H9 (cell line): ENCODE data around the gene PAPOLG. TPM values are rescaled to one million over a fixed set of nuclear protein-coding genes. Genes with fewer than 3 reads are reported as not detected.

ENCODE experiments used
- DNase-seq: peaks from one replicate; pipeline ENCODE4 v3.0.0-alpha.2; 2017
- H2AFZ ChIP-seq: one replicate; pipeline ENCODE4 v1.6.1; 2013; ENCODE audit warnings: mild to moderate bottlenecking, low read length, control low read depth, moderate library complexity
- H2AK5ac ChIP-seq: 2 replicates; pipeline ENCODE4 v1.6.1; 2013; ENCODE audit warnings: low read length, control low read depth, mixed read lengths; ENCODE audit not compliant: insufficient read length
- H2BK120ac ChIP-seq: one replicate; pipeline ENCODE4 v1.6.1; 2013; ENCODE audit warnings: low read depth, mild to moderate bottlenecking, low read length, control low read depth, inconsistent platforms; ENCODE audit not compliant: poor library complexity, severe bottlenecking
- H2BK12ac ChIP-seq: 2 replicates; pipeline ENCODE4 v1.6.1; 2013; ENCODE audit warnings: low read length, control low read depth, mixed read lengths, low read depth; ENCODE audit not compliant: insufficient read length
- H2BK15ac ChIP-seq: 2 replicates; pipeline ENCODE4 v1.6.1; 2013; ENCODE audit warnings: low read depth, low read length, control low read depth
- H2BK20ac ChIP-seq: one replicate; pipeline ENCODE4 v1.6.1; 2013; ENCODE audit warnings: low read depth, mild to moderate bottlenecking, low read length, control low read depth, inconsistent platforms; ENCODE audit not compliant: poor library complexity, severe bottlenecking
- H2BK5ac ChIP-seq: 2 replicates; pipeline ENCODE4 v1.6.1; 2013; ENCODE audit warnings: low read length, control low read depth, mixed read lengths; ENCODE audit not compliant: insufficient read length
- H3K14ac ChIP-seq: 2 replicates; pipeline ENCODE4 v1.6.1; 2013; ENCODE audit warnings: low read length, control low read depth; ENCODE audit not compliant: insufficient read depth
- H3K18ac ChIP-seq: 2 replicates; pipeline ENCODE4 v1.6.1; 2013; ENCODE audit warnings: low read depth, mild to moderate bottlenecking, mixed read lengths, low read length, control low read depth; ENCODE audit not compliant: insufficient read length
- H3K23ac ChIP-seq: 2 replicates; pipeline ENCODE4 v1.6.1; 2013; ENCODE audit warnings: low read length, control low read depth, mixed read lengths, low read depth; ENCODE audit not compliant: insufficient read length
- H3K23me2 ChIP-seq: 2 replicates; pipeline ENCODE4 v1.6.1; 2013; ENCODE audit warnings: low read depth, mild to moderate bottlenecking, mixed read lengths, low read length, control low read depth; ENCODE audit not compliant: insufficient read length, poor library complexity, severe bottlenecking
- H3K27ac ChIP-seq: 2 replicates; pipeline ENCODE4 v1.5.1; 2013; ENCODE audit warnings: low read length, control low read depth, mixed read lengths, low read depth; ENCODE audit not compliant: insufficient read length
- H3K27me3 ChIP-seq: 2 replicates; pipeline ENCODE4 v1.6.1; 2013; ENCODE audit warnings: low read length, control low read depth, inconsistent platforms; ENCODE audit not compliant: insufficient read depth
- H3K4ac ChIP-seq: 2 replicates; pipeline ENCODE4 v1.6.1; 2013; ENCODE audit warnings: low read depth, mild to moderate bottlenecking, control low read depth, inconsistent platforms, low read length, moderate library complexity
- H3K4me1 ChIP-seq: 2 replicates; pipeline ENCODE4 v1.6.1; 2013; ENCODE audit warnings: low read length, control low read depth, inconsistent platforms; ENCODE audit not compliant: insufficient read depth
- H3K4me2 ChIP-seq: 2 replicates; pipeline ENCODE4 v1.6.1; 2013; ENCODE audit warnings: low read length, control low read depth, mixed read lengths; ENCODE audit not compliant: insufficient read length, insufficient read depth
- H3K56ac ChIP-seq: 2 replicates; pipeline ENCODE4 v1.6.1; 2013; ENCODE audit warnings: low read depth, mild to moderate bottlenecking, mixed read lengths, low read length, control low read depth; ENCODE audit not compliant: insufficient read length
- H3K79me1 ChIP-seq: 2 replicates; pipeline ENCODE4 v1.6.1; 2013; ENCODE audit warnings: low read depth, mild to moderate bottlenecking, moderate library complexity, low read length, control low read depth, inconsistent platforms; ENCODE audit not compliant: insufficient read depth, poor library complexity, severe bottlenecking
- H3K79me2 ChIP-seq: 2 replicates; pipeline ENCODE4 v1.6.1; 2013; ENCODE audit warnings: low read length, control low read depth, inconsistent platforms; ENCODE audit not compliant: insufficient read depth
- H3K9ac ChIP-seq: 2 replicates; pipeline ENCODE4 v1.6.1; 2013; ENCODE audit warnings: low read length, control low read depth, mixed read lengths; ENCODE audit not compliant: insufficient read length; ENCODE audit errors: extremely low read depth
- H3K9me3 ChIP-seq: one replicate; pipeline ENCODE4 v1.6.1; 2013; ENCODE audit warnings: low read depth, low read length, inconsistent platforms; ENCODE audit not compliant: control insufficient read depth
- H3T11ph ChIP-seq: one replicate; pipeline ENCODE4 v1.6.1; 2013; ENCODE audit warnings: mild to moderate bottlenecking, low read length, control low read depth, inconsistent platforms
- H4K20me1 ChIP-seq: one replicate; pipeline ENCODE4 v1.6.1; 2013; ENCODE audit not compliant: control insufficient read depth, insufficient read length, insufficient read depth
- H4K5ac ChIP-seq: 2 replicates; pipeline ENCODE4 v1.6.1; 2013; ENCODE audit warnings: low read depth, mild to moderate bottlenecking, mixed read lengths, low read length, control low read depth; ENCODE audit not compliant: insufficient read length
- H4K8ac ChIP-seq: replicated peaks from 2 replicates; pipeline ENCODE4 v1.6.1; 2013; ENCODE audit warnings: low read length, control low read depth, mixed read lengths, low read depth; ENCODE audit not compliant: insufficient read length
- H4K91ac ChIP-seq: 2 replicates; pipeline ENCODE4 v1.6.1; 2013; ENCODE audit warnings: low read depth, mild to moderate bottlenecking, moderate library complexity, mixed read lengths, low read length, control low read depth; ENCODE audit not compliant: insufficient read length
- H3K27ac Mint-ChIP-seq, 3 experiments: 2 replicates in 2 of 3; 3 replicates in 1 of 3; pipeline ENCODE4 v1.8.0; 2020 to 2021; ENCODE audit warnings: mixed read lengths in 3 of 3, mild to moderate bottlenecking in 1 of 3, moderate library complexity in 1 of 3
- H3K27me3 Mint-ChIP-seq: 2 replicates; pipeline ENCODE4 v1.8.0; 2021; ENCODE audit warnings: low read depth, mild to moderate bottlenecking, moderate library complexity, mixed read lengths
- H3K36me3 Mint-ChIP-seq, 3 experiments: 2 replicates in 2 of 3; 3 replicates in 1 of 3; pipeline ENCODE4 v1.8.0; 2020 to 2021; ENCODE audit warnings: low read depth in 3 of 3, mixed read lengths in 3 of 3; ENCODE audit not compliant: insufficient read depth in 1 of 3
- H3K4me1 Mint-ChIP-seq, 2 experiments: 2 replicates each; pipeline ENCODE4 v1.8.0; 2020; ENCODE audit warnings: mixed read lengths in 2 of 2
- H3K4me3 Mint-ChIP-seq, 2 experiments: 2 replicates in 1 of 2; 3 replicates in 1 of 2; pipeline ENCODE4 v1.8.0; 2020 to 2021; ENCODE audit warnings: mild to moderate bottlenecking in 2 of 2, mixed read lengths in 2 of 2, moderate library complexity in 1 of 2
- H3K9me3 Mint-ChIP-seq, 2 experiments: 2 replicates in 1 of 2; 3 replicates in 1 of 2; pipeline ENCODE4 v1.8.0; 2020; ENCODE audit warnings: mild to moderate bottlenecking in 2 of 2, mixed read lengths in 2 of 2, moderate library complexity in 1 of 2
- CTCF ChIP-seq: fragments of 200-600 bp; sonication (generic); conservative IDR thresholded peaks from 3 replicates; pipeline ENCODE4 v1.8.0; 2021; ENCODE audit warnings: antibody characterized with exemption, mild to moderate bottlenecking
- WGBS: extraction: QIAGEN DNeasy Blood & Tissue Kit; methylation state at CpG from one replicate; pipeline ENCODE4 v1.1.7; 2013; ENCODE audit warnings: missing lambda C conversion rate, low lambda C conversion rate, mixed read lengths; ENCODE audit not compliant: insufficient read length; ENCODE audit errors: extremely low coverage; 5-methylcytosine and 5-hydroxymethylcytosine counted together
- total RNA-seq: library from RNA; stranded (reverse); gene quantifications from 2 replicates; pipeline ENCODE4 v1.2.1, GENCODE V29; 2021

Gene PAPOLG
- total RNA-seq, 1 experiment from 2014 or later: 19.2 TPM

GRCh38 chr2:60821587-60822302 is 65.7 kb downstream of the PAPOLG start:
- Histone ChIP-seq H2AK5ac (no peak overlapping the region), H3K23ac (no peak overlapping the region), H4K8ac (no peak overlapping the region), H2BK20ac (no peak overlapping the region), H3K56ac (no peak overlapping the region), H4K5ac (no peak overlapping the region), H4K91ac (no peak overlapping the region), H3K4ac (no peak overlapping the region), H3K14ac (no peak overlapping the region), H3K4me2 (no peak overlapping the region), H2BK12ac (no peak overlapping the region), H3K79me1 (no peaks in the 10 kb centered on the region), H3K23me2 (peaks cover 2% of the 10 kb centered on the region), H3K79me2 (0 out of 2 replicates have a peak, but pooled peaks cover 1% of the 10 kb centered on the region), H3K27ac (no peak overlapping the region), H3T11ph (no peak overlapping the region), H3K4me1 (no peaks in the 10 kb centered on the region), H2AFZ (no peak overlapping the region), H2BK15ac (no peak overlapping the region), H3K9me3 (no peaks in the 10 kb centered on the region), H3K18ac (no peak overlapping the region), H3K27me3 (no peaks in the 10 kb centered on the region), H2BK5ac (no peak overlapping the region), H2BK120ac (no peak overlapping the region), H4K20me1 (no peaks in the 10 kb centered on the region), H3K9ac (no peak overlapping the region)
- TF ChIP-seq CTCF: no peak
- WGBS: no CpG with 5 or more reads among the region's 6 CpGs
- no peak overlapping the region for H3K4me3 Mint-ChIP-seq
- H3K27ac Mint-ChIP-seq: no peak overlapping the region
- DNase-seq: no peak
- no peaks in the 10 kb centered on the region for H3K36me3 Mint-ChIP-seq
- H3K9me3 Mint-ChIP-seq: no peaks in the 10 kb centered on the region
- peaks cover 4 to 5% of the 10 kb centered on the region in 2 experiments; a peak in 1 of 4 replicates for H3K4me1 Mint-ChIP-seq
- H3K27me3 Mint-ChIP-seq: peaks cover 16% of the 10 kb centered on the region
